Measurements from ENCODE around the gene PLD3. TPM values are rescaled to one million over a fixed set of nuclear protein-coding genes. Genes with fewer than 3 reads are reported as not detected.

PLD3 gene
- total and polyA plus RNA-seq, 11 donors: 109 to 375 (median 161) TPM

DNA sequence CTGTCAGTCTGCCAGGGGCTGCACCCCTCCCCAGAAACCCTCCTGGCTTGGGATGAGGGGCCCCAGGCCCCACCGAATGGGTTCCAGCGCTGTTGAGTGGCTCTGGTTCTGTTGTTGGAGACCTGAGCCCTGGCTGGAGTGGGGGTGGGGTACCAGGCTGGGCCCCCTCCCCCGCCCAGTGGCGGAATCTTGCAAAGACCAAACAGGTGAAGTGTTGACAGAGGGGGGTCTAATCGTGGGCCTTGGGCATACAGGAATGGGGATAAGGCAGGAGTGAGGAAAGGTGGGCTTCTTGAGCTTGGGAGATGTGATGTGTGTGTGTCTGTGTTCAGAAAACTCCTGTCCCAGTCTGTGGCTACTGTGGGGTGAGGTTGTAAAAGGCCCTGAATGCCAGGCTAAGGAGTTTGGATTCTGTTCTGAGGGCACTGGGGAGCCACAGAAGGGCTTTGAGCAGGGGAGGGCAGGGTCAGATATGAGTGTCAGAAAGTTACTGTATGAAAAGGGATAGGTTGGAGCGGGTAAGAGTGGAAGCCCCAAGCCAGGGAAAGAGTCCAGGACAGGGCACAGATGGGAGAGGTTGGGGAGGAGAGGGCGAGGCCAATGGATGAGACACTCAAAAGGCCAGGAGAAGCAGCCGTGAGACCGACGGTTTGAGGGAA is 41.7 kb downstream of the PLD3 start, which contains the start of gene HIPK4:
HIPK4 (minus strand) TSS at position 98 of the 659 bp plus-strand sequence. CDS start 279 bp downstream, outside the sequence.
- no peak for TF ChIP-seq POLR2A (IDR thresholded peaks at IDR 0.05)
- ATAC-seq (no peak), DNase-seq (no peak)
- H3K4me1 ChIP-seq: no peaks in the 10 kb centered on the region
- intact Hi-C loops (cut with DNase I): no loop called here
- no peak within 1 kb of the TSS for H3K27ac ChIP-seq
- no peaks in the 10 kb centered on the region for H3K36me3 ChIP-seq
- H3K9me3 ChIP-seq: no peaks in the 10 kb centered on the region
- no peak within 1 kb of the TSS for H3K4me3 ChIP-seq
- no peaks in the 10 kb centered on the region for H3K27me3 ChIP-seq
- 81 to 87% (median 87%) methylated on average over 8 to 10 of the region's 10 CpGs for WGBS, 4 donors

- ATAC-seq: no peak
- Histone ChIP-seq H3K36me3 (peaks cover 0 to 4% (median 0%) of the 10 kb centered on the region in 9 donors), H3K4me1 (no peaks in the 10 kb centered on the region), H3K27me3 (no peaks in the 10 kb centered on the region), H3K4me3 (no peak overlapping the region), H3K27ac (no peak overlapping the region), H3K9me3 (no peaks in the 10 kb centered on the region)
- no peak for TF ChIP-seq POLR2A (IDR thresholded peaks at IDR 0.05)
- no peak for TF ChIP-seq CTCF (IDR thresholded peaks at IDR 0.05)
- 62 to 73% (median 73%) methylated on average over 8 of the region's 8 CpGs for WGBS, 4 donors
- intact Hi-C loops (cut with DNase I): no loop called here
- no peak for DNase-seq
Measured at GRCh38 chr19:40392123-40392522, 43.6 kb downstream of the PLD3 start.

DNA sequence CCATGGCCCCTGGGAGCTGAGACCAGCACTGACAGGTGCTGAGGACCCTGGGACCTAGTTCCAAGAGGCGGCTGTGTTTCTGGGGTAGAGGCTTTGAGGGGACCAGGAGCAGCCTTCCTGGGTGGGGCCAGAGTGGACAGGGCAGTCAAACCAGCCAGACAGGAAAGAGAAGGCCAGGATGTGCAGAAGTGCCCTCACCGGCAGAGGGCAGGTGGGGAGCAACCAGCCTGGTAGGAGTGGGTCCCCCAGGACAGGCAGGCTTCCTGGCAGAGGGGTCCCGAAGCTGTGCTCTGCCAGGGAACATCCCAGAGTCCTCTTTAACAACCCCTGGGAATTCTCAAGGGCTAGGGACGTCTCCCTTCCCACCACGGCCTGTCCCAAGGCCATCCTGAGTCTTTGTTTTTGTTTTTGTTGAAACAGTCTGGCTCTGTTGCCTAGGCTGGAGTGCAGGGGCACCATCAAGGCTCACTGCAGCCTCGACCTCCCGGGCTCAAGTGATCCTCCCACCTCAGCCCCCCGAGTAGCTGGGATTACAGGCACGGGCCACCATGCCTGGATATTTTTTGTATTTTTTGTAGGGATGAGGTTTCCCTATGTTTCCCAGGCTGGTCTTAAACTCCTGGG is 44.5 kb downstream of the PLD3 start:
- Histone ChIP-seq H3K9me3 (no peaks in the 10 kb centered on the region), H3K4me3 (no peak overlapping the region), H3K36me3 (peaks cover 0 to 8% (median 0%) of the 10 kb centered on the region in 9 donors), H3K27ac (no peak overlapping the region), H3K4me1 (no peaks in the 10 kb centered on the region), H3K27me3 (no peaks in the 10 kb centered on the region)
- 43 to 66% (median 54%) methylated on average over 9 of the region's 9 CpGs for WGBS, 4 donors
- intact Hi-C loops (cut with DNase I): no loop called here
- no peak for TF ChIP-seq POLR2A (IDR thresholded peaks at IDR 0.05)
- TF ChIP-seq CTCF (IDR thresholded peaks at IDR 0.05): peak in 8 of 12 donors; percentile 9 to 35 (median 18)
- ATAC-seq: peak in 1 of 4 donors; percentile 35
- DNase-seq: no peak

GRCh38 chr19:40393894-40394815 is 45.7 kb downstream of the PLD3 start:
- 89 to 94% (median 91%) methylated on average over 25 to 41 of the region's 41 CpGs for WGBS, 4 donors
- intact Hi-C loops (cut with DNase I): no loop called here
- no peak for TF ChIP-seq POLR2A (IDR thresholded peaks at IDR 0.05)
- TF ChIP-seq CTCF (IDR thresholded peaks at IDR 0.05): no peak
- Histone ChIP-seq H3K27ac (no peak overlapping the region), H3K36me3 (peaks cover 0 to 8% (median 0%) of the 10 kb centered on the region in 9 donors), H3K4me1 (no peaks in the 10 kb centered on the region), H3K27me3 (no peaks in the 10 kb centered on the region), H3K9me3 (no peaks in the 10 kb centered on the region), H3K4me3 (no peak overlapping the region)
- DNase-seq: no peak
- no peak for ATAC-seq
